ENCODE data around the gene SLC28A3. TPM values are rescaled to one million over a fixed set of nuclear protein-coding genes. Genes with fewer than 3 reads are reported as not detected.

The SLC28A3 gene
- total and polyA plus RNA-seq, 2 of the 8 experiments (the other 6 are each of a cell fraction or from before 2014, with no cell fraction given), result 0.02 TPM; not detected in 1

DNA sequence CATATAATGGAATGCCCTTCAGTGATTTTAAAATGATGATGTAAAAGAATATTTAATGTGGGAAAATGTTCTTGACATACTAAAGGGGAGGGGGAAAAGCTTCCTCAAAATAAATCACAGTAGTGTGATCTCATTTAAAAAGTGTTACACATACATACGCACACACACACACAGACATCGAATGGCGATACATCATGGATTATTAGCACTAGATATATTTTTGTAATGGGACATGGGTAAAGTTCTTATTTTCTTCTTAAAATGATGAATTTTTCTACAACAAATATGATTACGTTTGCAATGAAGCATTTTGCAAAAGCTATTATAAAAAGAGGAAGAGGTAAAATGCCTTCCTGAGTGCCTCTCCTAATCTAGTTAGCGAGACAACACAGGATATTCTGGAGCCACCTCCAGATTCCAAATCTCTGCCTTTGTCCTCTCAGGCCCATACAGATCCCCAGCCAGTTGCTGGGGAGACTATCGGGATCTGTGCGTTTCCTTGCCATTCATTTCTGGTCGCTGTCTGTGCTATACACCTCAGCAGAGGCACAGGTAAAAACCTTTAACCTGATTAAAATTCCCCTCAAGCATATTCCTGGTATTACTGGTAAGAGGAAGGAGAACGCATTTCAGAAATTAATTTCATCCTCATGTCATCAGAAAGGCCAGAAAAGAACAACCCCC lies 69.6 kb downstream of the SLC28A3 start (continued):
- TF ChIP-seq, protein P1, sequence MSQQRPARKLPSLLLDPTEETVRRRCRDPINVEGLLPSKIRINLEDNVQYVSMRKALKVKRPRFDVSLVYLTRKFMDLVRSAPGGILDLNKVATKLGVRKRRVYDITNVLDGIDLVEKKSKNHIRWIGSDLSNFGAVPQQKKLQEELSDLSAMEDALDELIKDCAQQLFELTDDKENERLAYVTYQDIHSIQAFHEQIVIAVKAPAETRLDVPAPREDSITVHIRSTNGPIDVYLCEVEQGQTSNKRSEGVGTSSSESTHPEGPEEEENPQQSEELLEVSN (IDR thresholded peaks at IDR 0.05), result no peak
- no peak for TF ChIP-seq BRCA1 (IDR thresholded peaks at IDR 0.05; ENCODE audit: low read depth, low read length)
- no peak for TF ChIP-seq KDM1A (IDR thresholded peaks at IDR 0.05; ENCODE audit: borderline replicate concordance, low read length)
- no peak for TF ChIP-seq CHD2 (IDR thresholded peaks at IDR 0.05; ENCODE audit: low read length)
- no peak for TF ChIP-seq RNF2 (IDR thresholded peaks at IDR 0.05; ENCODE audit: borderline replicate concordance, low read depth, low read length, missing control alignments, poor library complexity, severe bottlenecking)
- no peak for TF ChIP-seq JUN (IDR thresholded peaks at IDR 0.05; ENCODE audit: low read depth, low read length)
- no peak for TF ChIP-seq EZH2 (IDR thresholded peaks at IDR 0.05; ENCODE audit: low read depth, low read length, severe bottlenecking)
